GM12874 (cell line): ENCODE data around the gene TMA16.

ENCODE experiments used
- CTCF ChIP-seq: IDR thresholded peaks from 2 replicates; pipeline ENCODE4 v1.5.1; 2011; ENCODE audit warnings: low read depth, mild to moderate bottlenecking, control low read depth, low read length, moderate library complexity; ENCODE audit not compliant: insufficient read depth

The TMA16 gene

GRCh38 chr4:163554870-163555465, 60.5 kb downstream of the TMA16 start:
- peak; percentile 29; the same call in 1 of the 2 replicates for TF ChIP-seq CTCF

- no peak for TF ChIP-seq CTCF
Observed at GRCh38 chr4:163556177-163556576, 61.7 kb downstream of the TMA16 start.

DNA sequence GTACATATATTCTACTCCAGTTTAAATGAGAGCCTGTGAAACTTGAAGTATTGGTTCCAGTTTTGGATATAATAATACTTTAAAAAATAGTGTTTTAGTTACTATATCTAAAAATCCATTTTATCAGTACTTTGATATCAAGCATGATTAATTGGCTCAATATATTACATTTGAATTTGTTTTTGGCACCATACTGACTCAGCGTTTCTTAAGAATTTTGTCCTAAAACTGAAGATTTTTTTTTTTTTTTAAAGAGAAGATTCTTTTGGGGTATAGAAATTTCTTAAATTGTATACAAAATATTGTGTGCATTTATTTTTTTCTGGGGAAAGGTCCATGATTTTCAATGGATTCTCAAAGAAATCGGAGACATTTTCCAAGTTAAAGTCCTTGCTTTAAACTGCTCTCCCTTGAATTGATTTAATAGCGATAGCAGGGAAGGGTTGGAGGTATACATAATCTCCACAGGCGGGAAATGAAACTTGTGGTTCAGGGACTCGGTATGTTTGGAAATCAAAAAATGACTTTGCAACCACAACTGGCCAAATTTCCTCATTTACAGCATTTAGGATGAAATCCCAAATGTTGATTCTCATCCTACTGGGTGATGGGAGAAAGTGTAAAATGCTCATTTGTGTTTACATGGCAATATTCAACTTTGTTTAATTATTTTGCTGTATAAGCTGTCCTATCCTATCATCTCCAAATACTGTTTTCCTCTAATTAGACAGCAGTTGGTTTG, 62.3 kb downstream of the TMA16 start:
- TF ChIP-seq CTCF: no peak

GRCh38 chr4:163558539-163559044, 64.1 kb downstream of the TMA16 start:
- no peak for TF ChIP-seq CTCF

GRCh38 chr4:163562496-163562895, 68.0 kb downstream of the TMA16 start:
- no peak for TF ChIP-seq CTCF

DNA sequence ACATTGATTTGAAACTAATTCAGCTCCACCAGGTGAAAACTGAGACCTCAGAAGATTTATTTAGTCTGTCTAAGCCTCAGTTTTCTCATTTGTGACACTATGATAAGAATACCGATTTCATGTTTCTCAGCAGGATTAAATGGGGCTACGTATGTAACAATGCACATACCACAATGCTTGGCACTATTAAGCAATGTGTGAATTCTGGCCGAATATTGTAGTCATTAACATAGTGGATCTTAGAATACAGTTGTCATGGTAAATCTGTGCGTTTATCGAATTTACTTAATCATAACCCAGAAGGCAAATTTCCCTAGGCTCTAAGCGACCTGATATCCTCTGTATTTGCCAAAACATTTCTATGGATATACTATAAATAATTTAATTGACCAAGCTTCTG, 69.1 kb downstream of the TMA16 start:
- no peak for TF ChIP-seq CTCF

DNA sequence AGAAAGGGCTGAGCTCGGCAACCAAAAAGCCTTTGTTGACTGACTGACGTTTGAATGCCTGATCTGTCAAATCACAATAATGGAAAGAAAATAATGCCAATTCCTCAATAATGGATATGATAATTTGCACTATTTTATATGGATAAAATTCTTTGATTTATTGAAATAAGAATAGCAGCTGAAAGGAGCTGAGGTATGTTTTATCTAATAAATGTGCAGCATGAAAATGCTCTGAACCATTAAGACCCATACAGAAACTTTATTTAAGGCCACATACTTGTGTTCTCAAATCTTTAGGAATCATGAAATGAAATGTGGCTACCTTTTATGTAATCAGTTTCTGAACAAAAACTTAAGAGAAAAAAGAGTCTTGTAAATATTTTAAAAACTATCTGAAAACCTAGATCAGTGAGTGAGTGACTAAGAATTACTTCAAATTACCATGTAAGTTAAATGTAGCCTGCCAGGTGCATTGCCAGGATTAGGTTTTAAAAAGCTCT, 69.8 kb downstream of the TMA16 start:
- no peak for TF ChIP-seq CTCF
